H9 (cell line): Measurements from ENCODE around the gene OSTN. TPM values are rescaled to one million over a fixed set of nuclear protein-coding genes. Genes with fewer than 3 reads are reported as not detected.
A peak's percentile ranks its signal among the peaks of the same experiment; 100 is the strongest.

Source experiments
- DNase-seq: peaks from one replicate; pipeline ENCODE4 v3.0.0-alpha.2; 2017
- H2AFZ ChIP-seq: one replicate; pipeline ENCODE4 v1.6.1; 2013; ENCODE audit warnings: mild to moderate bottlenecking, low read length, control low read depth, moderate library complexity
- H2AK5ac ChIP-seq: 2 replicates; pipeline ENCODE4 v1.6.1; 2013; ENCODE audit warnings: low read length, control low read depth, mixed read lengths; ENCODE audit not compliant: insufficient read length
- H2BK120ac ChIP-seq: one replicate; pipeline ENCODE4 v1.6.1; 2013; ENCODE audit warnings: low read depth, mild to moderate bottlenecking, low read length, control low read depth, inconsistent platforms; ENCODE audit not compliant: poor library complexity, severe bottlenecking
- H2BK12ac ChIP-seq: 2 replicates; pipeline ENCODE4 v1.6.1; 2013; ENCODE audit warnings: low read length, control low read depth, mixed read lengths, low read depth; ENCODE audit not compliant: insufficient read length
- H2BK15ac ChIP-seq: 2 replicates; pipeline ENCODE4 v1.6.1; 2013; ENCODE audit warnings: low read depth, low read length, control low read depth
- H2BK20ac ChIP-seq: one replicate; pipeline ENCODE4 v1.6.1; 2013; ENCODE audit warnings: low read depth, mild to moderate bottlenecking, low read length, control low read depth, inconsistent platforms; ENCODE audit not compliant: poor library complexity, severe bottlenecking
- H2BK5ac ChIP-seq: 2 replicates; pipeline ENCODE4 v1.6.1; 2013; ENCODE audit warnings: low read length, control low read depth, mixed read lengths; ENCODE audit not compliant: insufficient read length
- H3K14ac ChIP-seq: 2 replicates; pipeline ENCODE4 v1.6.1; 2013; ENCODE audit warnings: low read length, control low read depth; ENCODE audit not compliant: insufficient read depth
- H3K18ac ChIP-seq: 2 replicates; pipeline ENCODE4 v1.6.1; 2013; ENCODE audit warnings: low read depth, mild to moderate bottlenecking, mixed read lengths, low read length, control low read depth; ENCODE audit not compliant: insufficient read length
- H3K23ac ChIP-seq: 2 replicates; pipeline ENCODE4 v1.6.1; 2013; ENCODE audit warnings: low read length, control low read depth, mixed read lengths, low read depth; ENCODE audit not compliant: insufficient read length
- H3K23me2 ChIP-seq: 2 replicates; pipeline ENCODE4 v1.6.1; 2013; ENCODE audit warnings: low read depth, mild to moderate bottlenecking, mixed read lengths, low read length, control low read depth; ENCODE audit not compliant: insufficient read length, poor library complexity, severe bottlenecking
- H3K27ac ChIP-seq: 2 replicates; pipeline ENCODE4 v1.5.1; 2013; ENCODE audit warnings: low read length, control low read depth, mixed read lengths, low read depth; ENCODE audit not compliant: insufficient read length
- H3K27me3 ChIP-seq: 2 replicates; pipeline ENCODE4 v1.6.1; 2013; ENCODE audit warnings: low read length, control low read depth, inconsistent platforms; ENCODE audit not compliant: insufficient read depth
- H3K4ac ChIP-seq: 2 replicates; pipeline ENCODE4 v1.6.1; 2013; ENCODE audit warnings: low read depth, mild to moderate bottlenecking, control low read depth, inconsistent platforms, low read length, moderate library complexity
- H3K4me1 ChIP-seq: 2 replicates; pipeline ENCODE4 v1.6.1; 2013; ENCODE audit warnings: low read length, control low read depth, inconsistent platforms; ENCODE audit not compliant: insufficient read depth
- H3K4me2 ChIP-seq: 2 replicates; pipeline ENCODE4 v1.6.1; 2013; ENCODE audit warnings: low read length, control low read depth, mixed read lengths; ENCODE audit not compliant: insufficient read length, insufficient read depth
- H3K56ac ChIP-seq: 2 replicates; pipeline ENCODE4 v1.6.1; 2013; ENCODE audit warnings: low read depth, mild to moderate bottlenecking, mixed read lengths, low read length, control low read depth; ENCODE audit not compliant: insufficient read length
- H3K79me1 ChIP-seq: 2 replicates; pipeline ENCODE4 v1.6.1; 2013; ENCODE audit warnings: low read depth, mild to moderate bottlenecking, moderate library complexity, low read length, control low read depth, inconsistent platforms; ENCODE audit not compliant: insufficient read depth, poor library complexity, severe bottlenecking
- H3K79me2 ChIP-seq: 2 replicates; pipeline ENCODE4 v1.6.1; 2013; ENCODE audit warnings: low read length, control low read depth, inconsistent platforms; ENCODE audit not compliant: insufficient read depth
- H3K9ac ChIP-seq: 2 replicates; pipeline ENCODE4 v1.6.1; 2013; ENCODE audit warnings: low read length, control low read depth, mixed read lengths; ENCODE audit not compliant: insufficient read length; ENCODE audit errors: extremely low read depth
- H3K9me3 ChIP-seq: one replicate; pipeline ENCODE4 v1.6.1; 2013; ENCODE audit warnings: low read depth, low read length, inconsistent platforms; ENCODE audit not compliant: control insufficient read depth
- H3T11ph ChIP-seq: one replicate; pipeline ENCODE4 v1.6.1; 2013; ENCODE audit warnings: mild to moderate bottlenecking, low read length, control low read depth, inconsistent platforms
- H4K20me1 ChIP-seq: one replicate; pipeline ENCODE4 v1.6.1; 2013; ENCODE audit not compliant: control insufficient read depth, insufficient read length, insufficient read depth
- H4K5ac ChIP-seq: 2 replicates; pipeline ENCODE4 v1.6.1; 2013; ENCODE audit warnings: low read depth, mild to moderate bottlenecking, mixed read lengths, low read length, control low read depth; ENCODE audit not compliant: insufficient read length
- H4K8ac ChIP-seq: replicated peaks from 2 replicates; pipeline ENCODE4 v1.6.1; 2013; ENCODE audit warnings: low read length, control low read depth, mixed read lengths, low read depth; ENCODE audit not compliant: insufficient read length
- H4K91ac ChIP-seq: 2 replicates; pipeline ENCODE4 v1.6.1; 2013; ENCODE audit warnings: low read depth, mild to moderate bottlenecking, moderate library complexity, mixed read lengths, low read length, control low read depth; ENCODE audit not compliant: insufficient read length
- H3K27ac Mint-ChIP-seq, 3 experiments: 2 replicates in 2 of 3; 3 replicates in 1 of 3; pipeline ENCODE4 v1.8.0; 2020 to 2021; ENCODE audit warnings: mixed read lengths in 3 of 3, mild to moderate bottlenecking in 1 of 3, moderate library complexity in 1 of 3
- H3K27me3 Mint-ChIP-seq: 2 replicates; pipeline ENCODE4 v1.8.0; 2021; ENCODE audit warnings: low read depth, mild to moderate bottlenecking, moderate library complexity, mixed read lengths
- H3K36me3 Mint-ChIP-seq, 3 experiments: 2 replicates in 2 of 3; 3 replicates in 1 of 3; pipeline ENCODE4 v1.8.0; 2020 to 2021; ENCODE audit warnings: low read depth in 3 of 3, mixed read lengths in 3 of 3; ENCODE audit not compliant: insufficient read depth in 1 of 3
- H3K4me1 Mint-ChIP-seq, 2 experiments: 2 replicates each; pipeline ENCODE4 v1.8.0; 2020; ENCODE audit warnings: mixed read lengths in 2 of 2
- H3K4me3 Mint-ChIP-seq, 2 experiments: 2 replicates in 1 of 2; 3 replicates in 1 of 2; pipeline ENCODE4 v1.8.0; 2020 to 2021; ENCODE audit warnings: mild to moderate bottlenecking in 2 of 2, mixed read lengths in 2 of 2, moderate library complexity in 1 of 2
- H3K9me3 Mint-ChIP-seq, 2 experiments: 2 replicates in 1 of 2; 3 replicates in 1 of 2; pipeline ENCODE4 v1.8.0; 2020; ENCODE audit warnings: mild to moderate bottlenecking in 2 of 2, mixed read lengths in 2 of 2, moderate library complexity in 1 of 2
- CTCF ChIP-seq: fragments of 200-600 bp; sonication (generic); conservative IDR thresholded peaks from 3 replicates; pipeline ENCODE4 v1.8.0; 2021; ENCODE audit warnings: antibody characterized with exemption, mild to moderate bottlenecking
- total RNA-seq: library from RNA; stranded (reverse); gene quantifications from 2 replicates; pipeline ENCODE4 v1.2.1, GENCODE V29; 2021

OSTN gene
- total RNA-seq, 1 experiment from 2014 or later = 0.07 TPM

- Histone ChIP-seq H2AFZ (no peak overlapping the region), H4K20me1 (no peaks in the 10 kb centered on the region), H3K27me3 (no peaks in the 10 kb centered on the region), H2AK5ac (no peak overlapping the region), H2BK12ac (no peak overlapping the region), H3K18ac (no peak overlapping the region), H3K23ac (no peak overlapping the region), H3K27ac (no peak overlapping the region), H3K4me1 (peaks cover 13% of the 10 kb centered on the region; the same call in 1 of the 2 replicates), H2BK20ac (no peak overlapping the region), H2BK5ac (no peak overlapping the region), H3K9me3 (no peaks in the 10 kb centered on the region), H3T11ph (no peak overlapping the region), H3K23me2 (no peaks in the 10 kb centered on the region), H2BK120ac (no peak overlapping the region), H3K79me2 (no peaks in the 10 kb centered on the region), H4K8ac (no peak overlapping the region), H4K91ac (no peak overlapping the region), H3K14ac (no peak overlapping the region), H3K9ac (no peak overlapping the region), H3K79me1 (no peaks in the 10 kb centered on the region), H3K4ac (no peak overlapping the region), H2BK15ac (no peak overlapping the region), H3K56ac (no peak overlapping the region), H3K4me2 (no peak overlapping the region), H4K5ac (no peak overlapping the region)
- Mint-ChIP-seq H3K9me3 (no peaks in the 10 kb centered on the region; a peak in 1 of 5 replicates), H3K36me3 (no peaks in the 10 kb centered on the region; a peak in 1 of 7 replicates), H3K27ac (peak overlapping the region in 2 of 3 experiments; percentile 45 to 75; a peak in 1 of 7 replicates), H3K27me3 (no peaks in the 10 kb centered on the region), H3K4me1 (peaks cover 65 to 83% of the 10 kb centered on the region in 2 experiments), H3K4me3 (no peak overlapping the region)
- TF ChIP-seq CTCF = no peak
- DNase-seq = no peak
Observed at GRCh38 chr3:191256405-191256804, 57.4 kb downstream of the OSTN start.
